Body of pancreas (tissue), 4 donors: ENCODE measurements around the gene SYCE3.

ENCODE experiments used
- CTCF ChIP-seq, 7 experiments: fragments of 450-650 bp in 4 of 7; fragments of 200-600 bp in 3 of 7; sonication (generic) in 3 of 7; IDR thresholded peaks; one replicate each; pipeline ENCODE4 v1.5.1; 2016 to 2019; ENCODE audit warnings: antibody characterized with exemption in 7 of 7
- POLR2A ChIP-seq, 3 donors: fragments of 450-650 bp; IDR thresholded peaks; one replicate each; pipeline ENCODE4 v1.6.1; 2016; ENCODE audit warnings: antibody characterized with exemption in 3 of 3, mild to moderate bottlenecking in 2 of 3

- TF ChIP-seq CTCF (IDR thresholded peaks at IDR 0.05) (no peak), POLR2A (IDR thresholded peaks at IDR 0.05) (no peak)
These were observed 39.8 kb downstream of the SYCE3 start for GRCh38 chr22:50522806-50523438.
